ENCODE measurements around the gene TMEM51.

The TMEM51 gene

GRCh38 chr1:15192916-15193550 lies 39.5 kb downstream of the TMEM51 start:
- TF ChIP-seq, protein P1, sequence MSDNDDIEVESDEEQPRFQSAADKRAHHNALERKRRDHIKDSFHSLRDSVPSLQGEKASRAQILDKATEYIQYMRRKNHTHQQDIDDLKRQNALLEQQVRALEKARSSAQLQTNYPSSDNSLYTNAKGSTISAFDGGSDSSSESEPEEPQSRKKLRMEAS (IDR thresholded peaks at IDR 0.05; ENCODE audit: low read depth, low read length): no peak
- TF ChIP-seq MYC (IDR thresholded peaks at IDR 0.05; ENCODE audit: low read depth, low read length) (no peak), POLR2A (IDR thresholded peaks at IDR 0.05; ENCODE audit: extremely low read depth, insufficient read length) (no peak)
- TF ChIP-seq, protein P2, sequence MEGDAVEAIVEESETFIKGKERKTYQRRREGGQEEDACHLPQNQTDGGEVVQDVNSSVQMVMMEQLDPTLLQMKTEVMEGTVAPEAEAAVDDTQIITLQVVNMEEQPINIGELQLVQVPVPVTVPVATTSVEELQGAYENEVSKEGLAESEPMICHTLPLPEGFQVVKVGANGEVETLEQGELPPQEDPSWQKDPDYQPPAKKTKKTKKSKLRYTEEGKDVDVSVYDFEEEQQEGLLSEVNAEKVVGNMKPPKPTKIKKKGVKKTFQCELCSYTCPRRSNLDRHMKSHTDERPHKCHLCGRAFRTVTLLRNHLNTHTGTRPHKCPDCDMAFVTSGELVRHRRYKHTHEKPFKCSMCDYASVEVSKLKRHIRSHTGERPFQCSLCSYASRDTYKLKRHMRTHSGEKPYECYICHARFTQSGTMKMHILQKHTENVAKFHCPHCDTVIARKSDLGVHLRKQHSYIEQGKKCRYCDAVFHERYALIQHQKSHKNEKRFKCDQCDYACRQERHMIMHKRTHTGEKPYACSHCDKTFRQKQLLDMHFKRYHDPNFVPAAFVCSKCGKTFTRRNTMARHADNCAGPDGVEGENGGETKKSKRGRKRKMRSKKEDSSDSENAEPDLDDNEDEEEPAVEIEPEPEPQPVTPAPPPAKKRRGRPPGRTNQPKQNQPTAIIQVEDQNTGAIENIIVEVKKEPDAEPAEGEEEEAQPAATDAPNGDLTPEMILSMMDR (IDR thresholded peaks at IDR 0.05; ENCODE audit: low read depth, low read length): no peak
- DNase-seq (ENCODE audit: low read depth): no peak
- no peak overlapping the region for H3K4me3 ChIP-seq (ENCODE audit: low read depth, low read length)

DNA sequence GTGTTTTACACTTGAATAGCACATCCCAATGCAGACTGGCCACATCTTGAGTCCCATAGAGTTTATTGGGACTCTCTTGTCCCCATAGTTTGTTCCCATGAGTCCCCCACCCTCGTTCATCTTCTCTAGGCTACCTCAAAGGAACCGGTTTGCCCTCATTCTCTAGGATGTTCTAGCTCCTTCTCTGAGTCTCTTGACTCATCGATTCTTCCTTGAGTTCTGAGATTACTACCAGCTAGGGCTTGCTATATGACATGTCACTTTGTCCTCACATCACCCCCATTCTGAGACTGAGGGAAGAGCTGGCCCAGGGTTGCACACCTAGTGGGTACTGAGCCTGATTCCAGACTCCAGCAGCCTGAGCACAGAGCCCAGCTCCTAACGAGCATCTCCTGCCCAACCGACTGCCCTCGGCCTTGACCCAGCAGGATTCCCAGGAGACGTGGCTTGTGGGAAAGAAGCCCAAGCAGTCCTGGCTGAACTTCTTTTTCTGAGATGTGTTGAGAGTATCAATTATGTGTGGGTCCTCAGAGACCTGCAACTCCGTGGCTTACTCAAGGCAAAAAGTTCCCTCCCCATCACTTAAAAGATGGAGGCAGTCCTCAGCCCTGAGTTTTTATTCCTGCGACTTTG lies 42.0 kb downstream of the TMEM51 start:
- no peak for DNase-seq (ENCODE audit: low read depth)
- no peak overlapping the region for H3K4me3 ChIP-seq (ENCODE audit: low read depth, low read length)
- TF ChIP-seq, protein P2 (IDR thresholded peaks at IDR 0.05; ENCODE audit: low read depth, low read length): no peak
- TF ChIP-seq, protein P1 (IDR thresholded peaks at IDR 0.05; ENCODE audit: low read depth, low read length): no peak
- TF ChIP-seq MYC (IDR thresholded peaks at IDR 0.05; ENCODE audit: low read depth, low read length): no peak
- no peak for TF ChIP-seq POLR2A (IDR thresholded peaks at IDR 0.05; ENCODE audit: extremely low read depth, insufficient read length)

DNA sequence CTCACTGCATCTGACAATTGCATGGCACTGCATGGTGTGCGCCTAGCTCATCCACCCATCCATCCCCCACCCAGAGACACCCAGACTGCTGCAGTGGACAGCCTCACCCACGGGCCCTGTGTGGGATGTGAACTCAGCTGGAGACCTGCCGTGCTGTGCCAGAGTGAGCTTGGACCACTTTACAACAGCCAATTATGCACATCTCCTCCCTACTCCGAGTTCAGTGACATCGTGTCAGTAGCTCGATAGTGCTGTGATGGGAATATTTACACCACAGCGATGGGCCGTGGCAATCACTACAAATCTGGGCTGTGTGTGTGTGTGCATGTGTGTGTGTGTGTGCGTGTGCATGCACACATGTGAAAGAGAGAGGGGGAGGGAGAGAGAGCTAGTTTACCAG lies 42.5 kb downstream of the TMEM51 start:
- no peak for DNase-seq (ENCODE audit: low read depth)
- H3K4me3 ChIP-seq (ENCODE audit: low read depth, low read length): no peak overlapping the region
- TF ChIP-seq, protein P2 (IDR thresholded peaks at IDR 0.05; ENCODE audit: low read depth, low read length): no peak
- TF ChIP-seq POLR2A (IDR thresholded peaks at IDR 0.05; ENCODE audit: extremely low read depth, insufficient read length): no peak

DNA sequence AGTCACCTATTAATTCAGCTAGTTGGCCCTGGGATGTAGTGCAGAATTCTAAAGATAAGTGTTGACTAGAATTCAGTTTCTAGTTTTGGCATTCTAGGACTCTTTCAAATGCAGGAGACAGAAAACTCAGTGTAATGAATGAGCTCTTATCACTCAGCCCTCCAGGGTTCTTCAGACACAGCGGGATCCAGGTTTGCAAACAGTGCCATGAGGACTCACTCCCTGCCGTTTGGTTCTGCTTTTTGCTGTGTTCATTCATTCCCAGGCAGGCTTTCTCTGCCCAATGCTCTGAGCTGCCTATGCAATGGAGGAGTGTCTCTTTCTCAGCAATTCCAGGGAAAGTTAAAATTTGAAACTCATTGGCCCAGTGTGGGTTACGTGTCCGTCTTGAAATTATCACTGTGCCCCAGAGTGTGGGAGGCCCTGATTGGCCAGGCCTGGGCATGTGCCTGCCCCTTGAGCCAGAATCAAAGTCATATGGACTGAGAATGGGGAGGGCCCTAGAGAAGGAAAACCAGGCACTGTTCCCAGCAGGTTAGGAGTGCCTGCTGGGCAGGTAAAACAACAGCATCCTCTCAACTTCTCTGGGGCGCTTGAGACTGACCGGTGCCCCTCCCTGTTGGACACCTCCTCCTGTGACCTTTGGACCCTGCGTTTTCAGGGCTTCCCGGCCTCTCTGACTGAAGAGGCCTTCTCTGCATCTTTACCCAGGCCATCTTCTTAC lies 43.4 kb downstream of the TMEM51 start:
- TF ChIP-seq MYC (IDR thresholded peaks at IDR 0.05; ENCODE audit: low read depth, low read length) (no peak), POLR2A (IDR thresholded peaks at IDR 0.05; ENCODE audit: extremely low read depth, insufficient read length) (no peak)
- TF ChIP-seq, protein P2 (IDR thresholded peaks at IDR 0.05; ENCODE audit: low read depth, low read length): no peak
- TF ChIP-seq, protein P1 (IDR thresholded peaks at IDR 0.05; ENCODE audit: low read depth, low read length): no peak
- DNase-seq (ENCODE audit: low read depth): no peak
- no peak overlapping the region for H3K4me3 ChIP-seq (ENCODE audit: low read depth, low read length)

DNA sequence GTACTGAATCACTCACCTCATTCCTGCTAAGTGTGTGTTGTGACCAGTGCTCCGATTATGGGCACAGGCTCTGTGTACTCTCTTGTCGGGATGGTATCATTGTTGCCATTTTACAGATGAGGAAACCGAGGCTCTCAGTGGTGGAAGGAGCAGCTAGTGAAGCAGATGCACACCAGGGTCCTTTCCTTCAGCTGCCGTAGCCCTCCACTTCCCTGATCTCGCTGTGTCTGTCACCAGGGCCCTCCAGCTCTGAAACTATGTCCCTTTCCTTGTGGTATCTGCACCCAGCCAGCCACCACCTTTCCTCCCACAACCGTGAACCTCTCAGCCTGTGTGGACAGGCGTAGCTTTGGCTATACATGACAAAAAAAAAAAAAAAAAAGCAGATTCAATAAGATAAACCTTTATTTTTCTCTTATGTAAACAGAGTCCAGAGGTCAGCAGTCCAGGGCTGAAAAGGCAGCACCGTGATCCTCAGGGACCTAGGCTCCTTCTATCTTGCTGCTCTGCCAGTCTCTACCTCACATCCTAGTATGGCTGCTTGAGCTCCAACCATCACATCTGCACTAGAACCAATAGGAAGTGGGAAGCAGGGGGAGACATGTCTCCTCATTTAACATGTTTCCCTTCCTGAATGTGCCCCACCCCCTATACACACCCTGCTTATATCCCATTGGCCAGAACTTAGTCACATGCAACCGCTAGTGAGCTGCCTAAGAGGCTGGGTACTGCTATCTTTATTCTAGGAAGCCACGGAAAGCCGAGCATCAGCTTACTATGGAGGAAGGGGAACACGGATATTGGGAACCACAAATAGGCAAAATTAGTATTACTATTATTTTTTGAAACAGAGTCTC lies 44.3 kb downstream of the TMEM51 start:
- TF ChIP-seq, protein P2 (IDR thresholded peaks at IDR 0.05; ENCODE audit: low read depth, low read length): no peak
- TF ChIP-seq, protein P1 (IDR thresholded peaks at IDR 0.05; ENCODE audit: low read depth, low read length): no peak
- TF ChIP-seq MYC (IDR thresholded peaks at IDR 0.05; ENCODE audit: low read depth, low read length): no peak
- TF ChIP-seq POLR2A (IDR thresholded peaks at IDR 0.05; ENCODE audit: extremely low read depth, insufficient read length): no peak

More for the DNA sequence above, 44.3 kb downstream of the TMEM51 start:
- peak; percentile 12 for DNase-seq (ENCODE audit: low read depth)
- no peak overlapping the region for H3K4me3 ChIP-seq (ENCODE audit: low read depth, low read length)
